SK-N-SH (cell line): ENCODE results near the gene MIPOL1.

Experiments
- CTCF ChIP-seq: fragments of 200-600 bp; sonication (generic); IDR thresholded peaks from 2 replicates; pipeline ENCODE4 v1.6.1; 2017; ENCODE audit warnings: antibody characterized with exemption, mild to moderate bottlenecking, moderate library complexity
- EP300 ChIP-seq, 2 experiments: IDR thresholded peaks; 2 replicates each; pipeline versions ENCODE4 v1.4.0 to v1.6.1; 2012; ENCODE audit warnings: borderline replicate concordance in 1 of 2, low read depth in 1 of 2, low read length in 1 of 2
- FOSL2 ChIP-seq: IDR thresholded peaks from 2 replicates; pipeline ENCODE4 v1.4.0; 2012; ENCODE audit warnings: low read depth, mild to moderate bottlenecking, moderate library complexity, borderline replicate concordance
- GABPA ChIP-seq: IDR thresholded peaks from 2 replicates; pipeline ENCODE4 v1.4.0; 2012; ENCODE audit warnings: low read depth, mild to moderate bottlenecking
- RCOR1 ChIP-seq: fragments of 150-350 bp; IDR thresholded peaks from 2 replicates; pipeline ENCODE4 v1.6.1; 2017; ENCODE audit warnings: antibody characterized with exemption, low read length
- RXRA ChIP-seq: IDR thresholded peaks from 2 replicates; pipeline ENCODE4 v1.4.0; 2012; ENCODE audit warnings: low read depth, mild to moderate bottlenecking, borderline replicate concordance
- SIN3A ChIP-seq: IDR thresholded peaks from 2 replicates; pipeline ENCODE4 v1.6.1; 2012; ENCODE audit warnings: low read depth, mild to moderate bottlenecking, low read length, moderate library complexity, borderline replicate concordance
- TAF1 ChIP-seq: IDR thresholded peaks from 2 replicates; pipeline ENCODE4 v1.6.1; 2012; ENCODE audit warnings: low read depth, mild to moderate bottlenecking, low read length, moderate library complexity, borderline replicate concordance
- TCF12 ChIP-seq: IDR thresholded peaks from 2 replicates; pipeline ENCODE4 v1.4.0; 2012
- YY1 ChIP-seq: IDR thresholded peaks from 2 replicates; pipeline ENCODE4 v1.4.0; 2012; ENCODE audit warnings: low read depth, mild to moderate bottlenecking
- ZBTB33 ChIP-seq: IDR thresholded peaks from 2 replicates; pipeline ENCODE4 v1.4.0; 2012; ENCODE audit warnings: low read depth, borderline replicate concordance
- TF ChIP-seq, protein P1 (sequence below): fragments of 150-350 bp; IDR thresholded peaks from 2 replicates; pipeline ENCODE4 v1.6.1; 2017; ENCODE audit warnings: antibody characterized with exemption, low read length, low read depth, borderline replicate concordance
- TF ChIP-seq, protein P2 (sequence below): IDR thresholded peaks from 2 replicates; pipeline ENCODE4 v1.4.0; 2012; ENCODE audit warnings: low read depth

DNA sequence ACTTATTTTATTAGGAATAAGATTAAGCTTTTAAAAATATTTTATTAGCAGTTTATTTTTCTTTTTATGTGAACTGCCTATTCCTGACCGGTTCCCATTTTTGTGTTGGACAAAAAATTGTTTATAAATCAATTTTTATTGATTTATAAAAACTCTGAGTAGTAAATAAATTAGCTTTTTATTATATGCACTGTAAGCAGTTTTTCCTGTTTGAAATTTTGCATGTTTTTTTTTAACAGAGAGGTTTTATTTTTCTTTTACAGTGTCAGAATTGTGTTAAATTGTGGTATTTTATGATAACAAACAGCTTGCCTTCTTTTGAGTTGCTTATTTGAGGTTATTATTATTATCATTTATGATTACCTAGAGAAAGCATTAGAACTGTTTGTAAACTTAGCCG is 329.3 kb downstream of the MIPOL1 start:
- TF ChIP-seq CTCF = no peak
- TF ChIP-seq YY1 = no peak
- TF ChIP-seq RXRA = no peak
- no peak for TF ChIP-seq EP300 (IDR thresholded peaks at IDR 0.05; ENCODE audit: borderline replicate concordance in 1 of 2, low read depth in 1 of 2, low read length in 1 of 2)
- no peak for TF ChIP-seq RCOR1
- TF ChIP-seq, protein P1, sequence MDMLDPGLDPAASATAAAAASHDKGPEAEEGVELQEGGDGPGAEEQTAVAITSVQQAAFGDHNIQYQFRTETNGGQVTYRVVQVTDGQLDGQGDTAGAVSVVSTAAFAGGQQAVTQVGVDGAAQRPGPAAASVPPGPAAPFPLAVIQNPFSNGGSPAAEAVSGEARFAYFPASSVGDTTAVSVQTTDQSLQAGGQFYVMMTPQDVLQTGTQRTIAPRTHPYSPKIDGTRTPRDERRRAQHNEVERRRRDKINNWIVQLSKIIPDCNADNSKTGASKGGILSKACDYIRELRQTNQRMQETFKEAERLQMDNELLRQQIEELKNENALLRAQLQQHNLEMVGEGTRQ = no peak
- TF ChIP-seq, protein P2, sequence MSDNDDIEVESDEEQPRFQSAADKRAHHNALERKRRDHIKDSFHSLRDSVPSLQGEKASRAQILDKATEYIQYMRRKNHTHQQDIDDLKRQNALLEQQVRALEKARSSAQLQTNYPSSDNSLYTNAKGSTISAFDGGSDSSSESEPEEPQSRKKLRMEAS = no peak
- TF ChIP-seq GABPA = no peak
- no peak for TF ChIP-seq SIN3A
- no peak for TF ChIP-seq FOSL2
- no peak for TF ChIP-seq TAF1
- no peak for TF ChIP-seq TCF12
- TF ChIP-seq ZBTB33 = no peak
